SK-N-SH (cell line): ENCODE measurements around the gene GEMIN7. TPM values are rescaled to one million over a fixed set of nuclear protein-coding genes. Genes with fewer than 3 reads are reported as not detected.

Experiments
- CTCF ChIA-PET: fragments of 300-600, 350-600 bp; formaldehyde crosslinking; extraction: SDS; loops from one replicate; lab custom pipeline; 2021; lab: Yijun Ruan, JAX
- POLR2A ChIA-PET: fragments of 350-600 bp; sonication (Branson Sonifier 250); formaldehyde crosslinking; extraction: SDS; loops from one replicate; lab custom pipeline; 2020; ENCODE audit warnings: antibody characterized with exemption, inconsistent platforms; lab: Yijun Ruan, JAX
- DNase-seq: peaks from one replicate; pipeline ENCODE4 v3.0.0; 2012
- H2AFZ ChIP-seq: fragments of 200-600 bp; sonication (generic); 2 replicates; pipeline ENCODE4 v1.8.1; 2016; ENCODE audit warnings: antibody characterized with exemption, mild to moderate bottlenecking, low read depth
- H3F3A ChIP-seq: fragments of 200-600 bp; sonication (generic); replicated peaks from 2 replicates; pipeline ENCODE3; 2016; ENCODE audit warnings: antibody characterized with exemption, mild to moderate bottlenecking; ENCODE audit not compliant: insufficient read depth
- H3K27ac ChIP-seq, 2 experiments: fragments of 200-500 bp in 1 of 2; fragments of 200-600 bp in 1 of 2; sonication (Bioruptor generic) in 1 of 2; sonication (generic), shearing (Covaris generic) in 1 of 2; 2 replicates each; pipeline versions ENCODE4 v1.5.1 to v1.6.1; 2014 to 2016; ENCODE audit warnings: low read depth in 2 of 2, inconsistent platforms in 1 of 2, low read length in 1 of 2, mild to moderate bottlenecking in 1 of 2, mixed read lengths in 1 of 2
- H3K27me3 ChIP-seq: fragments of 200-600 bp; sonication (generic), shearing (Covaris generic); 2 replicates; pipeline ENCODE4 v1.6.1; 2016; ENCODE audit warnings: mixed run types; ENCODE audit not compliant: insufficient read depth
- H3K36me3 ChIP-seq, 2 experiments: fragments of 200-500 bp in 1 of 2; fragments of 200-600 bp in 1 of 2; sonication (Bioruptor generic) in 1 of 2; sonication (generic) in 1 of 2; replicated peaks in 1 of 2; 2 replicates each; pipeline versions ENCODE3 to v1.5.1; 2014 to 2016; ENCODE audit warnings: low read length in 1 of 2, mild to moderate bottlenecking in 1 of 2; ENCODE audit not compliant: insufficient read depth in 2 of 2, control insufficient read depth in 1 of 2
- H3K4me1 ChIP-seq, 2 experiments: fragments of 200-500 bp in 1 of 2; fragments of 200-600 bp in 1 of 2; sonication (Bioruptor generic) in 1 of 2; sonication (generic), shearing (Covaris generic) in 1 of 2; 2 replicates each; pipeline versions ENCODE4 v1.5.1 to v1.6.1; 2014 to 2016; ENCODE audit warnings: low read depth in 1 of 2, low read length in 1 of 2, mixed run types in 1 of 2; ENCODE audit not compliant: insufficient read depth in 2 of 2, control insufficient read depth in 1 of 2
- H3K4me2 ChIP-seq: fragments of 200-600 bp; sonication (generic), shearing (Covaris generic); 2 replicates; pipeline ENCODE4 v1.6.1; 2017; ENCODE audit warnings: mixed run types
- H3K4me3 ChIP-seq, 2 experiments: fragments of 200-500 bp in 1 of 2; fragments of 200-600 bp in 1 of 2; sonication (Bioruptor generic) in 1 of 2; sonication (generic), shearing (Covaris generic) in 1 of 2; 2 replicates each; pipeline versions ENCODE4 v1.5.1 to v1.8.1; 2014 to 2016; ENCODE audit warnings: low read depth in 2 of 2, inconsistent platforms in 1 of 2, low read length in 1 of 2, mild to moderate bottlenecking in 1 of 2, mixed read lengths in 1 of 2, moderate library complexity in 1 of 2
- H3K79me2 ChIP-seq: fragments of 200-600 bp; sonication (generic); 2 replicates; pipeline ENCODE4 v1.8.1; 2017; ENCODE audit warnings: mild to moderate bottlenecking; ENCODE audit not compliant: insufficient read depth
- H3K9ac ChIP-seq: fragments of 200-600 bp; sonication (generic); 2 replicates; pipeline ENCODE4 v1.6.1; 2017; ENCODE audit warnings: mixed run types
- H3K9me2 ChIP-seq: fragments of 200-600 bp; sonication (generic); 2 replicates; pipeline ENCODE4 v1.6.1; 2017; ENCODE audit warnings: mixed run types
- H3K9me3 ChIP-seq: fragments of 200-600 bp; sonication (generic); 2 replicates; pipeline ENCODE4 v1.6.1; 2017; ENCODE audit warnings: mixed run types, mild to moderate bottlenecking, moderate library complexity
- H4K20me1 ChIP-seq: fragments of 200-600 bp; sonication (generic); 2 replicates; pipeline ENCODE4 v1.6.1; 2017; ENCODE audit warnings: mild to moderate bottlenecking, mixed run types; ENCODE audit not compliant: insufficient read depth
- CHD2 ChIP-seq: fragments of 150-350 bp; IDR thresholded peaks from 2 replicates; pipeline ENCODE4 v1.6.1; 2018; ENCODE audit warnings: low read length; ENCODE audit not compliant: partially characterized antibody
- EP300 ChIP-seq, 2 experiments: IDR thresholded peaks; 2 replicates each; pipeline versions ENCODE4 v1.4.0 to v1.6.1; 2012; ENCODE audit warnings: borderline replicate concordance in 1 of 2, low read depth in 1 of 2, low read length in 1 of 2
- EZH2phosphoT487 ChIP-seq: fragments of 200-600 bp; sonication (generic); IDR thresholded peaks from 2 replicates; pipeline ENCODE4 v1.6.1; 2017; ENCODE audit warnings: low read depth, mixed run types, mild to moderate bottlenecking, antibody characterized with exemption, moderate library complexity, borderline replicate concordance
- FOSL2 ChIP-seq: IDR thresholded peaks from 2 replicates; pipeline ENCODE4 v1.4.0; 2012; ENCODE audit warnings: low read depth, mild to moderate bottlenecking, moderate library complexity, borderline replicate concordance
- FOXJ3 ChIP-seq: sonication (generic); formaldehyde crosslinking; IDR thresholded peaks from 2 replicates; pipeline ENCODE4 v1.5.1; 2020; ENCODE audit warnings: mild to moderate bottlenecking, missing genetic modification reagents
- GATA2 ChIP-seq: sonication (generic); formaldehyde crosslinking; IDR thresholded peaks from 2 replicates; pipeline ENCODE4 v1.5.0; 2020; ENCODE audit warnings: mild to moderate bottlenecking, missing genetic modification reagents
- JUND ChIP-seq: IDR thresholded peaks from 2 replicates; pipeline ENCODE4 v1.4.0; 2012
- MEF2A ChIP-seq: IDR thresholded peaks from 2 replicates; pipeline ENCODE4 v1.4.0; 2012; ENCODE audit warnings: low read depth, borderline replicate concordance
- MXI1 ChIP-seq: IDR thresholded peaks from 2 replicates; pipeline ENCODE4 v1.6.1; 2012; ENCODE audit warnings: mild to moderate bottlenecking, low read depth, low read length, improper control_type of control experiment
- NRF1 ChIP-seq: IDR thresholded peaks from 2 replicates; pipeline ENCODE4 v1.6.1; 2012; ENCODE audit warnings: low read depth, mild to moderate bottlenecking, low read length
- RAD21 ChIP-seq: IDR thresholded peaks from 2 replicates; pipeline ENCODE4 v1.6.1; 2012; ENCODE audit warnings: mild to moderate bottlenecking, low read length
- RCOR1 ChIP-seq: fragments of 150-350 bp; IDR thresholded peaks from 2 replicates; pipeline ENCODE4 v1.6.1; 2017; ENCODE audit warnings: antibody characterized with exemption, low read length
- RFX5 ChIP-seq: IDR thresholded peaks from 2 replicates; pipeline ENCODE4 v1.6.1; 2012; ENCODE audit warnings: mild to moderate bottlenecking, improper control_type of control experiment, low read length
- YY1 ChIP-seq: IDR thresholded peaks from 2 replicates; pipeline ENCODE4 v1.4.0; 2012; ENCODE audit warnings: low read depth, mild to moderate bottlenecking
- WGBS: methylation state at CpG from one replicate; pipeline ENCODE4 v1.1.6; 2017; ENCODE audit warnings: low lambda C conversion rate; 5-methylcytosine and 5-hydroxymethylcytosine counted together
- polyA plus RNA-seq, 3 experiments: library from polyadenylated mRNA; depleted of rRNA; stranded (reverse); fragments of >200 nt; gene quantifications; 2 replicates each; pipeline ENCODE4 v1.2.3, GENCODE V29; 2012
- TF ChIP-seq, protein P1 (sequence below): fragments of 150-350 bp; IDR thresholded peaks from 2 replicates; pipeline ENCODE4 v1.6.1; 2016; ENCODE audit warnings: mild to moderate bottlenecking, low read depth, low read length
- TF ChIP-seq, protein P2 (sequence below): IDR thresholded peaks from 2 replicates; pipeline ENCODE4 v1.4.0; 2012; ENCODE audit warnings: low read depth, borderline replicate concordance
- TF ChIP-seq, protein P3 (sequence below): IDR thresholded peaks from 2 replicates; pipeline ENCODE4; 2012

Gene GEMIN7
- polyA plus RNA-seq, 1 of the 3 experiments (the other 2 are of a cell fraction): 28.7 TPM

DNA sequence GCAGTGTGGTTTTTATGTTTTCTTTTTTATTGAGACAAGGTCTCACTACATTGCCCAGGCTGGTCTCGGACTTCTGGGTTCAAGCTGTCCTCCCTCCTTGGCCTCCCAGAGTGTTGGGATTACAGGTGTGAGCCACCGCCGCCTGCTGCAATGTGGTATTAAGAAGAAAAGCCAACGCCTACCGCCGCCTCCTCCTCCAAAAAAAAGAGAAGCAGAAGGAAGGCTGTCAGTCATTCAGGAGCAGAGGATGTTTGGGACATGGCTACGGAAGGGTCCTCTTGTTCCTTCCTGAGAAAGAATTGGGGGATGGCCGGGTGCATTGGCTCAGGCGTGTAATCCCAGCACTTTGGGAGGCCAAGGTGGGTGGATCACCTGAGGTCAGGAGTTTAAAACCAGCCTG lies 15.1 kb downstream of the GEMIN7 start (continued):
- TF ChIP-seq, protein P1, sequence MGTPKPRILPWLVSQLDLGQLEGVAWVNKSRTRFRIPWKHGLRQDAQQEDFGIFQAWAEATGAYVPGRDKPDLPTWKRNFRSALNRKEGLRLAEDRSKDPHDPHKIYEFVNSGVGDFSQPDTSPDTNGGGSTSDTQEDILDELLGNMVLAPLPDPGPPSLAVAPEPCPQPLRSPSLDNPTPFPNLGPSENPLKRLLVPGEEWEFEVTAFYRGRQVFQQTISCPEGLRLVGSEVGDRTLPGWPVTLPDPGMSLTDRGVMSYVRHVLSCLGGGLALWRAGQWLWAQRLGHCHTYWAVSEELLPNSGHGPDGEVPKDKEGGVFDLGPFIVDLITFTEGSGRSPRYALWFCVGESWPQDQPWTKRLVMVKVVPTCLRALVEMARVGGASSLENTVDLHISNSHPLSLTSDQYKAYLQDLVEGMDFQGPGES: no peak
- TF ChIP-seq MEF2A: no peak
- no peak for TF ChIP-seq GATA2 (CRISPR knock-in tag)
- no peak for TF ChIP-seq FOXJ3 (CRISPR knock-in tag)
- no peak for TF ChIP-seq JUND
- no peak for TF ChIP-seq EP300 (IDR thresholded peaks at IDR 0.05; ENCODE audit: borderline replicate concordance in 1 of 2, low read depth in 1 of 2, low read length in 1 of 2)
- TF ChIP-seq RFX5: no peak
- no peak for TF ChIP-seq CHD2
- no peak for TF ChIP-seq EZH2phosphoT487
- TF ChIP-seq FOSL2: no peak
- TF ChIP-seq RAD21: no peak

DNA sequence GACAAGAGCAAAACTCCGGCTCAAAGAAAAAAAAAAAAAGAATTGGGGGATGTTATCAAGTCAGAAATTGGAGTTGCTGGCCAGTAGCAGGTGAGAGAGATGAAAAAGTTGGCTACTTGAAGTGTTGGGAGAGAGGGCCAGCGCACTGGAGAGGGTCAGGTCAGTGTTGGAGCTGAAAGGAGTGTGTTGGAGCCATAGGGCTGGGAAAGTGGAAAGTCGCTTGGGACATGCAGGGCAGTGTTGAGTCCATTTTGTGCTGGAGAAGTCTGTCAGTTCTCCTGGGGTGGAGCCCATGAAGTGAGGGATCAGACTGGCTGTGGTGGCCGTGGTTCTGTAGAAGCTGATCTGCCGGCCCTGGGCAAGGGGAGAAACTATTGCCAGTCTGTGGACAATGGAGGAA lies 15.6 kb downstream of the GEMIN7 start:
- Histone ChIP-seq H3F3A (peaks cover 23% of the 10 kb centered on the region), H4K20me1 (peaks cover 55% of the 10 kb centered on the region), H3K36me3 (peaks cover 2 to 9% of the 10 kb centered on the region in 2 experiments), H3K9me3 (no peaks in the 10 kb centered on the region), H3K9me2 (no peaks in the 10 kb centered on the region), H3K4me1 (peaks cover 33 to 34% of the 10 kb centered on the region in 2 experiments; a peak in 3 of 4 replicates), H3K79me2 (peaks cover 70% of the 10 kb centered on the region), H3K27me3 (no peaks in the 10 kb centered on the region), H3K9ac (peak overlapping the region; percentile 99; the same call in 1 of the 2 replicates), H3K4me3 (peak overlapping the region in 1 of 2 experiments; percentile 98; a peak in 2 of 4 replicates), H3K27ac (no peak overlapping the region), H3K4me2 (peak overlapping the region; percentile 98), H2AFZ (no peak overlapping the region)
- POLR2A ChIA-PET: no interaction called here
- DNase-seq: no peak
- TF ChIP-seq, protein P2, sequence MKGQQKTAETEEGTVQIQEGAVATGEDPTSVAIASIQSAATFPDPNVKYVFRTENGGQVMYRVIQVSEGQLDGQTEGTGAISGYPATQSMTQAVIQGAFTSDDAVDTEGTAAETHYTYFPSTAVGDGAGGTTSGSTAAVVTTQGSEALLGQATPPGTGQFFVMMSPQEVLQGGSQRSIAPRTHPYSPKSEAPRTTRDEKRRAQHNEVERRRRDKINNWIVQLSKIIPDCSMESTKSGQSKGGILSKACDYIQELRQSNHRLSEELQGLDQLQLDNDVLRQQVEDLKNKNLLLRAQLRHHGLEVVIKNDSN: no peak
- no peak for TF ChIP-seq RCOR1
- no peak for TF ChIP-seq NRF1
- TF ChIP-seq FOXJ3 (CRISPR knock-in tag): no peak
- TF ChIP-seq YY1: no peak
- TF ChIP-seq MXI1: no peak
- TF ChIP-seq EZH2phosphoT487: no peak
- no peak for TF ChIP-seq RAD21
- TF ChIP-seq, protein P3, sequence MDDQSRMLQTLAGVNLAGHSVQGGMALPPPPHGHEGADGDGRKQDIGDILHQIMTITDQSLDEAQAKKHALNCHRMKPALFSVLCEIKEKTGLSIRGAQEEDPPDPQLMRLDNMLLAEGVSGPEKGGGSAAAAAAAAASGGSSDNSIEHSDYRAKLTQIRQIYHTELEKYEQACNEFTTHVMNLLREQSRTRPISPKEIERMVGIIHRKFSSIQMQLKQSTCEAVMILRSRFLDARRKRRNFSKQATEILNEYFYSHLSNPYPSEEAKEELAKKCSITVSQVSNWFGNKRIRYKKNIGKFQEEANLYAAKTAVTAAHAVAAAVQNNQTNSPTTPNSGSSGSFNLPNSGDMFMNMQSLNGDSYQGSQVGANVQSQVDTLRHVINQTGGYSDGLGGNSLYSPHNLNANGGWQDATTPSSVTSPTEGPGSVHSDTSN: no peak
- no peak for TF ChIP-seq CHD2
- WGBS: 78% methylated on average over 5 of the region's 5 CpGs
- CTCF ChIA-PET: no interaction called here
